ENCODE measurements around the gene MUC13. TPM values are rescaled to one million over a fixed set of nuclear protein-coding genes. Genes with fewer than 3 reads are reported as not detected.

MUC13 gene
- total and polyA plus RNA-seq, 4 donors: 0.43 to 6.6 (median 0.49) TPM; not detected in 1

DNA sequence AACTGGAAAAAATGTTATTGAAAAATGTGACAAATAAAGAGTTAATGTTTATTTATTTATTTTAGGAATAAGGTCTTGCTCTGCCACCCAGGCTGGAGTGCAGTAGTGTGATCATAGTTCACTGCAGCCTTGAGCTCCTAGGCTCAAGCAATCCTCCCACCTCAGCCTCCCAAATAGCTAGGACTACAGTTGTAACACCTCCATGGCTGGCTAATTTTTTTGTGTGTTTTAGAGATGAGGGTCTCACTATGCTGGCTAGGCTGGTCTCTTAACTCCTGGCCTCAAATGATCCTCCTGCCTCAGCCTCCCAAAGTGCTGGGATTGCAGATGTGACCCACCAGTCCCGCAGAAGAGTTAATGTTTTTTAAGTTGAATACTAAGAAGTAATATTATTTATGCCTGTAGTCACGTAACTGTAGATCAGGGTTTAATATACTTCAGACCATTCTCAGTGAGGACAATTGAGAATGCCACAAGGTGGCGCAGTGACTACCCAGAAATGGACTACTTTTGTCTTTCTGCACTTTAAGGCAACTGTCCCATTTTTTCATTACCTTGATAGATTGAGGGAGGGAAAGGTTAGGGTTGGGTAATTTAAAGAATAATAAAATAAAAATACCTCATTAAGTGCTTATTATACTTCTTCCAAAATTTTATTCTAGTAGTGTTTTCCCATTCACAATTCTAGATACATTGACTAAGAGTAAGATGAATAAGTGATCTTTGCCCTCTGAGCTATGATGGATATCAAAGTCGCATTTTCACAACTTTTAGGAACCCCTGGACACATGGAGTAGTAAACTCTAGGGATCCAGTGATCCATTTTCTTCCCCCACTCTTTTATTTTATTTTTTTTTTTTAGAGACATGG is 6.0 kb downstream of the MUC13 start:
- ATAC-seq (ENCODE audit: insufficient read depth, low FRiP score) (peak; percentile 62), DNase-seq (peak; percentile 56 to 81 (median 74))
- H3K36me3 ChIP-seq (ENCODE audit: control insufficient read depth in 4 of 4, insufficient read depth in 4 of 4, low read length in 4 of 4): no peaks in the 10 kb centered on the region
- H3K9ac ChIP-seq (ENCODE audit: insufficient read depth in 1 of 2, low read length in 2 of 2): no peak overlapping the region
- H3K27me3 ChIP-seq (ENCODE audit: control insufficient read depth in 3 of 3, insufficient read depth in 3 of 3, low read length in 2 of 3): no peaks in the 10 kb centered on the region
- H3K4me1 ChIP-seq (ENCODE audit: control insufficient read depth in 5 of 5, insufficient read depth in 5 of 5, low read length in 5 of 5): no peaks in the 10 kb centered on the region
- no peaks in the 10 kb centered on the region for H3K9me3 ChIP-seq (ENCODE audit: control insufficient read depth in 4 of 4, insufficient read depth in 3 of 4, low read length in 3 of 4)
- 22 to 30% methylated on average over 4 of the region's 4 CpGs for WGBS, 2 donors
- no peak overlapping the region for H3K4me3 ChIP-seq
- H3K27ac ChIP-seq (ENCODE audit: low read depth in 1 of 2, low read length in 1 of 2): no peak overlapping the region
- TF ChIP-seq, protein P1, sequence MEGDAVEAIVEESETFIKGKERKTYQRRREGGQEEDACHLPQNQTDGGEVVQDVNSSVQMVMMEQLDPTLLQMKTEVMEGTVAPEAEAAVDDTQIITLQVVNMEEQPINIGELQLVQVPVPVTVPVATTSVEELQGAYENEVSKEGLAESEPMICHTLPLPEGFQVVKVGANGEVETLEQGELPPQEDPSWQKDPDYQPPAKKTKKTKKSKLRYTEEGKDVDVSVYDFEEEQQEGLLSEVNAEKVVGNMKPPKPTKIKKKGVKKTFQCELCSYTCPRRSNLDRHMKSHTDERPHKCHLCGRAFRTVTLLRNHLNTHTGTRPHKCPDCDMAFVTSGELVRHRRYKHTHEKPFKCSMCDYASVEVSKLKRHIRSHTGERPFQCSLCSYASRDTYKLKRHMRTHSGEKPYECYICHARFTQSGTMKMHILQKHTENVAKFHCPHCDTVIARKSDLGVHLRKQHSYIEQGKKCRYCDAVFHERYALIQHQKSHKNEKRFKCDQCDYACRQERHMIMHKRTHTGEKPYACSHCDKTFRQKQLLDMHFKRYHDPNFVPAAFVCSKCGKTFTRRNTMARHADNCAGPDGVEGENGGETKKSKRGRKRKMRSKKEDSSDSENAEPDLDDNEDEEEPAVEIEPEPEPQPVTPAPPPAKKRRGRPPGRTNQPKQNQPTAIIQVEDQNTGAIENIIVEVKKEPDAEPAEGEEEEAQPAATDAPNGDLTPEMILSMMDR (IDR thresholded peaks at IDR 0.05; ENCODE audit: control extremely low read depth, extremely low read depth): peak; percentile 78

DNA sequence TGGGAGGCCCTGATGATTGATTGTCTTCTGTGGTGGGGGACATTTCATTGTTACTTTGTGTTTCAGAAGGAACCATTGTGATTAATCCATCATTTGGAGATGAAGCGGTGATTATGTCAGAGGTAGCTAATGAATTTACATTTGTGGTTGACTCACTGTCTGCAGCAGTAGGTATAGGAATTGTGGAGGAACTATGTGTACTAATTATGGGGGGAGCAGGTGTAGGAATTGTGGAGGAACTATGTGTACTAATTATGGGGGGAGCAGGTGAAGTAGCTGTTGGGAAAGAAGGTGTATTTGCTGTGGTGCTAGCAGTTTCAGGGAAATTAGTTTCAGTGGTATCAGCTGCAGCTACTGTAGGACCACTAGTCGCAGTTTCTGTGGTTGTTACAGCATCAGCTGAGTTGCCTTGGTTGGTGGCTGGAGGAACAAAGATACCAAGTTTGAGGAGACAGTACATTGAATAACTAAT is 6.9 kb downstream of the MUC13 start:
- Histone ChIP-seq H3K9me3 (ENCODE audit: control insufficient read depth in 4 of 4, insufficient read depth in 3 of 4, low read length in 3 of 4) (no peaks in the 10 kb centered on the region), H3K4me1 (ENCODE audit: control insufficient read depth in 5 of 5, insufficient read depth in 5 of 5, low read length in 5 of 5) (no peaks in the 10 kb centered on the region), H3K4me3 (no peak overlapping the region), H3K27ac (ENCODE audit: low read depth in 1 of 2, low read length in 1 of 2) (no peak overlapping the region), H3K36me3 (ENCODE audit: control insufficient read depth in 4 of 4, insufficient read depth in 4 of 4, low read length in 4 of 4) (no peaks in the 10 kb centered on the region), H3K9ac (ENCODE audit: insufficient read depth in 1 of 2, low read length in 2 of 2) (no peak overlapping the region), H3K27me3 (ENCODE audit: control insufficient read depth in 3 of 3, insufficient read depth in 3 of 3, low read length in 2 of 3) (no peaks in the 10 kb centered on the region)
- DNase-seq (no peak), ATAC-seq (ENCODE audit: insufficient read depth, low FRiP score) (no peak)
- 84 to 93% methylated on average over 2 of the region's 2 CpGs for WGBS, 2 donors
- TF ChIP-seq, protein P1 (IDR thresholded peaks at IDR 0.05; ENCODE audit: control extremely low read depth, extremely low read depth): no peak

DNA sequence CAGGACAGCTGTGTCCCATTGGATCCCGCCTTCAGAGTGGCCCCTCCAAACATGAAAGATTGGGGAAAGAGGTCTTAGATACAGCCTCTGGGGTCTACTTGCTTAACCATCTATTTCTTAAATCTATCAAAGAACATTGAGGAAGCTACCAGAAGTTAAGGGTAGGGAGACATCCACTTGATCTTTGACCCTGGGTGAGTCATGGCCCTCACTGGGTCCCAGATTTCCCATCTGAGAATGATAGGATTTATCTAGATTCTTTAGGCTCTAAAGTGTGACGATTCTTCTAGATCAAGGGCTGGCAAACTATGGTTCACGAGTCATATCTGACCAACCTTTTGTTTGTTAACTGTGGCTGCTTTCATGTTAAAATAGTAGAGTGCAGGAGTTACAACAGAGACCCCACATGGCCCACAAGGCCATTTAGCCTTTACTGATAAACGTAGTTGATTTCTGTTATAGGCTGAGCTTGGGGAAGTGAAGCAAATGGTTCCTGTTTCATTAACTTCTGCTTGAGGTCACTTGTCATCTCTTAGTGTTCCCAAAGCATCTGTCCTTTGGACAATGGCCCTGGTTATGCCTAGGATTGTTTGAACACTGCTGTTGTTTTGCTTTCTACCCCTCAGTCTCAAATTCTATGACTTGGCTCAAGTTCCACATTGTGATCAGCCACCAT is 8.0 kb downstream of the MUC13 start:
- ATAC-seq (ENCODE audit: insufficient read depth, low FRiP score) (no peak), DNase-seq (no peak)
- no peak overlapping the region for H3K9ac ChIP-seq (ENCODE audit: insufficient read depth in 1 of 2, low read length in 2 of 2)
- no peaks in the 10 kb centered on the region for H3K36me3 ChIP-seq (ENCODE audit: control insufficient read depth in 4 of 4, insufficient read depth in 4 of 4, low read length in 4 of 4)
- H3K4me1 ChIP-seq (ENCODE audit: control insufficient read depth in 5 of 5, insufficient read depth in 5 of 5, low read length in 5 of 5): no peaks in the 10 kb centered on the region
- TF ChIP-seq, protein P1 (IDR thresholded peaks at IDR 0.05; ENCODE audit: control extremely low read depth, extremely low read depth): no peak
- no peak overlapping the region for H3K27ac ChIP-seq (ENCODE audit: low read depth in 1 of 2, low read length in 1 of 2)
- H3K9me3 ChIP-seq (ENCODE audit: control insufficient read depth in 4 of 4, insufficient read depth in 3 of 4, low read length in 3 of 4): no peaks in the 10 kb centered on the region
- no peak overlapping the region for H3K4me3 ChIP-seq
- H3K27me3 ChIP-seq (ENCODE audit: control insufficient read depth in 3 of 3, insufficient read depth in 3 of 3, low read length in 2 of 3): no peaks in the 10 kb centered on the region
- 62 to 81% methylated on average over 4 of the region's 4 CpGs for WGBS, 2 donors

All from lung (tissue), 12 donors.